Vagina (tissue), 2 donors: ENCODE results near the gene ABCB8. TPM values are rescaled to one million over a fixed set of nuclear protein-coding genes. Genes with fewer than 3 reads are reported as not detected.
A peak's percentile ranks its signal among the peaks of the same experiment; 100 is the strongest.

ENCODE experiments used
- DNase-seq, 2 donors: peaks; one replicate each; pipeline ENCODE4 v3.0.0-alpha.2; 2017; ENCODE audit errors: extremely low spot score in 2 of 2
- H3K27ac ChIP-seq: fragments of 200-600 bp; sonication (generic); one replicate; pipeline ENCODE4 v1.5.1; 2019
- H3K27me3 ChIP-seq: fragments of 200-600 bp; sonication (generic); one replicate; pipeline ENCODE4 v1.5.1; 2019
- H3K36me3 ChIP-seq, 2 donors: fragments of 200-600 bp; sonication (generic); one replicate each; pipeline ENCODE4 v1.5.1; 2017 to 2019
- H3K4me1 ChIP-seq: fragments of 200-600 bp; sonication (generic); one replicate; pipeline ENCODE4 v1.5.1; 2019
- H3K4me3 ChIP-seq, 2 donors: fragments of 200-600 bp; sonication (generic); 1 replicate in 1 of 2; 2 replicates in 1 of 2; pipeline ENCODE4 v1.5.1; 2016 to 2019
- H3K9me3 ChIP-seq: fragments of 200-600 bp; sonication (generic); one replicate; pipeline ENCODE4 v1.5.1; 2019
- POLR2A ChIP-seq, 2 donors: fragments of 450-650 bp; IDR thresholded peaks; one replicate each; pipeline ENCODE4 v1.6.1; 2017; ENCODE audit warnings: antibody characterized with exemption in 2 of 2, mild to moderate bottlenecking in 2 of 2, moderate library complexity in 2 of 2
- POLR2AphosphoS5 ChIP-seq, 2 donors: sonication (generic); formaldehyde crosslinking; IDR thresholded peaks; one replicate each; pipeline ENCODE4 v1.9.0; 2017; ENCODE audit warnings: antibody characterized with exemption in 2 of 2, mild to moderate bottlenecking in 2 of 2, low read depth in 1 of 2; ENCODE audit not compliant: insufficient read depth in 1 of 2
- intact Hi-C: fragments of 100-400 bp; cut with DNase I; formaldehyde crosslinking; loops from one replicate; pipeline ENCODE4 v1.15.1; 2023
- total RNA-seq: library from RNA; depleted of rRNA; stranded (reverse); fragments of >200 nt; gene quantifications from one replicate; pipeline ENCODE4 v1.2.3, GENCODE V29; 2016
- TF ChIP-seq, protein P1 (sequence below), 3 experiments: fragments of 450-650 bp in 2 of 3; fragments of 200-600 bp in 1 of 3; sonication (generic) in 1 of 3; IDR thresholded peaks; one replicate each; pipeline ENCODE4 v1.5.1; 2017 to 2019; ENCODE audit warnings: antibody characterized with exemption in 3 of 3, mild to moderate bottlenecking in 2 of 3, moderate library complexity in 2 of 3

The ABCB8 gene
- total RNA-seq, 1 donor from 2014 or later = 38.3 TPM

DNA sequence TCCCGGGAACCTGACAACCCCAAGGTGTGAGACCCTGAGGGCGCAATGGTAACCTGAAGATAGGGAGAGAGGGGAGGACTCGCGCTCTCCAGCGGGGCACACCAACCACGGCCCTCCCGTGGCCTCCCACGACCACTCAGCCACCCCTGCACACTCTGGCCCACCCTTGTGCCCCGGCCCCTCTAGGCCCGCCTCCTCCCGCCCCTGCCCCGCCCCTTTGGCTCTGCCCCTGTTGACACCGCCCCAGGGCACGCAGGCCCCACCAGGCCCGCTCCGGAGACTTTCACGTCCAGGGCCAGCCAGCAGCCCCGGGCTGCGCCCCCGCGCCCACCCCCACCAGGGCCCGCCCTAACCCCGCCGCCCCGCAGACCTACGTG is 14.9 kb upstream of the ABCB8 start:
- intact Hi-C loops = no loop called here
- H3K27ac ChIP-seq = no peak overlapping the region
- no peaks in the 10 kb centered on the region for H3K27me3 ChIP-seq
- no peaks in the 10 kb centered on the region for H3K9me3 ChIP-seq
- no peak for DNase-seq
- no peaks in the 10 kb centered on the region for H3K36me3 ChIP-seq
- peaks cover 50% of the 10 kb centered on the region for H3K4me1 ChIP-seq
- peak overlapping the region; percentile 30 to 31 for H3K4me3 ChIP-seq
- TF ChIP-seq POLR2A (IDR thresholded peaks at IDR 0.05) (no peak), POLR2AphosphoS5 (IDR thresholded peaks at IDR 0.05; ENCODE audit: insufficient read depth in 1 of 2, low read depth in 1 of 2) (no peak)
- TF ChIP-seq, protein P1, sequence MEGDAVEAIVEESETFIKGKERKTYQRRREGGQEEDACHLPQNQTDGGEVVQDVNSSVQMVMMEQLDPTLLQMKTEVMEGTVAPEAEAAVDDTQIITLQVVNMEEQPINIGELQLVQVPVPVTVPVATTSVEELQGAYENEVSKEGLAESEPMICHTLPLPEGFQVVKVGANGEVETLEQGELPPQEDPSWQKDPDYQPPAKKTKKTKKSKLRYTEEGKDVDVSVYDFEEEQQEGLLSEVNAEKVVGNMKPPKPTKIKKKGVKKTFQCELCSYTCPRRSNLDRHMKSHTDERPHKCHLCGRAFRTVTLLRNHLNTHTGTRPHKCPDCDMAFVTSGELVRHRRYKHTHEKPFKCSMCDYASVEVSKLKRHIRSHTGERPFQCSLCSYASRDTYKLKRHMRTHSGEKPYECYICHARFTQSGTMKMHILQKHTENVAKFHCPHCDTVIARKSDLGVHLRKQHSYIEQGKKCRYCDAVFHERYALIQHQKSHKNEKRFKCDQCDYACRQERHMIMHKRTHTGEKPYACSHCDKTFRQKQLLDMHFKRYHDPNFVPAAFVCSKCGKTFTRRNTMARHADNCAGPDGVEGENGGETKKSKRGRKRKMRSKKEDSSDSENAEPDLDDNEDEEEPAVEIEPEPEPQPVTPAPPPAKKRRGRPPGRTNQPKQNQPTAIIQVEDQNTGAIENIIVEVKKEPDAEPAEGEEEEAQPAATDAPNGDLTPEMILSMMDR (IDR thresholded peaks at IDR 0.05) = no peak

DNA sequence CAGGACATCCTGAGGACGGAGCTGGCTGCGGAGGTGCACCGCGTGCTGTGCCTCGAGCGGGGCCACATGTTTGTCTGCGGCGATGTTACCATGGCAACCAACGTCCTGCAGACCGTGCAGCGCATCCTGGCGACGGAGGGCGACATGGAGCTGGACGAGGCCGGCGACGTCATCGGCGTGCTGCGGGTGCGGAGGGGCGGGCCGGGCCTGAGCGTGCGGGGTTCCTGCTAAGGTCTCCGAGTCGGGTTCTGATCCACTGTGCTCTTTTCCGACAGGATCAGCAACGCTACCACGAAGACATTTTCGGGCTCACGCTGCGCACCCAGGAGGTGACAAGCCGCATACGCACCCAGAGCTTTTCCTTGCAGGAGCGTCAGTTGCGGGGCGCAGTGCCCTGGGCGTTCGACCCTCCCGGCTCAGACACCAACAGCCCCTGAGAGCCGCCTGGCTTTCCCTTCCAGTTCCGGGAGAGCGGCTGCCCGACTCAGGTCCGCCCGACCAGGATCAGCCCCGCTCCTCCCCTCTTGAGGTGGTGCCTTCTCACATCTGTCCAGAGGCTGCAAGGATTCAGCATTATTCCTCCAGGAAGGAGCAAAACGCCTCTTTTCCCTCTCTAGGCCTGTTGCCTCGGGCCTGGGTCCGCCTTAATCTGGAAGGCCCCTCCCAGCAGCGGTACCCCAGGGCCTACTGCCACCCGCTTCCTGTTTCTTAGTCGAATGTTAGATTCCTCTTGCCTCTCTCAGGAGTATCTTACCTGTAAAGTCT is 14.3 kb upstream of the ABCB8 start:
- peak overlapping the region; percentile 30 to 31 for H3K4me3 ChIP-seq
- no peak overlapping the region for H3K27ac ChIP-seq
- TF ChIP-seq POLR2A (IDR thresholded peaks at IDR 0.05) = no peak
- peak in 1 of 2 donors; percentile 45 for TF ChIP-seq POLR2AphosphoS5 (IDR thresholded peaks at IDR 0.05; ENCODE audit: insufficient read depth in 1 of 2, low read depth in 1 of 2)
- TF ChIP-seq, protein P1 (IDR thresholded peaks at IDR 0.05) = no peak
- H3K4me1 ChIP-seq = peaks cover 48% of the 10 kb centered on the region
- intact Hi-C loops = no loop called here
- H3K27me3 ChIP-seq = no peaks in the 10 kb centered on the region
- H3K36me3 ChIP-seq = no peaks in the 10 kb centered on the region
- no peaks in the 10 kb centered on the region for H3K9me3 ChIP-seq
- no peak for DNase-seq

DNA sequence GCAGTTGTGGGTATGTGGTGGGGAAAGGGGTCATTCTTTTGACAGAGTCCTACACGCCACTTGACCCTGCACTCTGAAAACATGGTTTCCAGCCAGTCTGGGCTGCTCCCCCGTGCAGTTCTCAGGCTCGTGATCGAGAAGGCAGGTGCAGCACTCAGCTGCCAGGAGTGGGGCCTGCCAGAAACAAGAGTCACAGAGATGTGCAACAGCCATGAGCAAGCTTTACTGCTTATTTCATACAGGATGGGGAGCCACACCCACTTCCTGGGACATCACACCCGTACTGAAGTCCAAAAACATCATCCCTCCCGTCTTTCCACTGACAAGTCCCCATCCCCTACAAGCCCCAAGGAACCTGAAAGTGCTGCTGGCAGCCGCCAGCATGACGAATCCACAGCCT is 13.3 kb upstream of the ABCB8 start:
- H3K27ac ChIP-seq = no peak overlapping the region
- peaks cover 43% of the 10 kb centered on the region for H3K4me1 ChIP-seq
- intact Hi-C loops = no loop called here
- no peaks in the 10 kb centered on the region for H3K27me3 ChIP-seq
- H3K36me3 ChIP-seq = no peaks in the 10 kb centered on the region
- DNase-seq = no peak
- no peak for TF ChIP-seq POLR2AphosphoS5 (IDR thresholded peaks at IDR 0.05; ENCODE audit: insufficient read depth in 1 of 2, low read depth in 1 of 2)
- no peak for TF ChIP-seq POLR2A (IDR thresholded peaks at IDR 0.05)
- TF ChIP-seq, protein P1 (IDR thresholded peaks at IDR 0.05) = no peak
- H3K9me3 ChIP-seq = no peaks in the 10 kb centered on the region
- H3K4me3 ChIP-seq = no peak overlapping the region

DNA sequence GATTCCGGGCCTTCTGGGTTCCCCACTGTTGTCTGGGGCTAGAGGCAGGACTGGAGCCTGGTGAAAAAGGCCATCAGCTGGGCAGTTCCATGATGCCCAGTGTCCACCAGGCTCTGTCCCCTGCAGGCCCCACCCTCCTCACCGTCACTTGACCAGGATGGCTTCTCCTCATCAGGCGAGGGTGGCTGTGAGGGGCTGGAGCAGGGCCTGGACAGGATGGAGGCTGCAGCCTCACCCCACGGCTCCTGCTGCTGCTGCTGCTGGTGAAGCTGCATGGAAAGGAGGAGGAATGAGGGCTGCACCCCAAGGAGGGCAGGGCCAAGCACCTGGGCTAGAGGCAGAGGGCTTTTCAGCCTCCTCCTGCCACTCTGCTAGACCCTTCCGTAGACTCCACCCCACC is 12.3 kb upstream of the ABCB8 start:
- Histone ChIP-seq H3K9me3 (no peaks in the 10 kb centered on the region), H3K27ac (no peak overlapping the region), H3K4me1 (peaks cover 37% of the 10 kb centered on the region), H3K27me3 (no peaks in the 10 kb centered on the region), H3K4me3 (no peak overlapping the region), H3K36me3 (no peaks in the 10 kb centered on the region)
- intact Hi-C loops = no loop called here
- no peak for DNase-seq
- TF ChIP-seq POLR2AphosphoS5 (IDR thresholded peaks at IDR 0.05; ENCODE audit: insufficient read depth in 1 of 2, low read depth in 1 of 2) (no peak), POLR2A (IDR thresholded peaks at IDR 0.05) (no peak)
- TF ChIP-seq, protein P1 (IDR thresholded peaks at IDR 0.05) = no peak

DNA sequence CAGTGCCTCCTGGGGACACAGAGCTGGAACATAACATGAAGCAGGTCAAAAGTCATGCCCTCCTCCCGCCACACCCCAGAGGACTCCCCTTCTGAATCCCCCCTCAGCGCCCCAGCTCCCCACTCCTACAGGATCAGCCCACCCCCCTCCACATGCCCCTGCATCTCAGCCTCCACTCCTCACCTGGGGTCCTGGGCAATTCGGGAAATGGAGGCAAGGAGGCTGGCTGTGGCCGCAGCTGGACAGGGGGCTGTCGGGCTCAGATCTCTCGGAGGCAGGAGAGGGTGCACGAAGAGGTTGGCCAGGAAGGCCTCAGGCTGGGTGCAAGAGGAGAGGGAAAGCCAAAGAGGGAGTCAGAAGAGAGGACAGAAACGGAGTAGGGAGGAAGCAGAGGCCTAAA is 11.7 kb upstream of the ABCB8 start:
- DNase-seq = no peak
- Histone ChIP-seq H3K36me3 (no peaks in the 10 kb centered on the region), H3K9me3 (no peaks in the 10 kb centered on the region), H3K27me3 (no peaks in the 10 kb centered on the region), H3K4me1 (peaks cover 37% of the 10 kb centered on the region), H3K4me3 (no peak overlapping the region), H3K27ac (no peak overlapping the region)
- intact Hi-C loops = no loop called here
- TF ChIP-seq POLR2AphosphoS5 (IDR thresholded peaks at IDR 0.05; ENCODE audit: insufficient read depth in 1 of 2, low read depth in 1 of 2) (no peak), POLR2A (IDR thresholded peaks at IDR 0.05) (no peak)
- TF ChIP-seq, protein P1 (IDR thresholded peaks at IDR 0.05) = no peak
